COLO668 (cell line): ENCODE measurements around the gene FTCD.

Experiments
- DNase-seq: peaks from one replicate; lab custom pipeline; 2025; ENCODE audit not compliant: unreplicated experiment; lab: John Stamatoyannopoulos, UW

The FTCD gene

DNA sequence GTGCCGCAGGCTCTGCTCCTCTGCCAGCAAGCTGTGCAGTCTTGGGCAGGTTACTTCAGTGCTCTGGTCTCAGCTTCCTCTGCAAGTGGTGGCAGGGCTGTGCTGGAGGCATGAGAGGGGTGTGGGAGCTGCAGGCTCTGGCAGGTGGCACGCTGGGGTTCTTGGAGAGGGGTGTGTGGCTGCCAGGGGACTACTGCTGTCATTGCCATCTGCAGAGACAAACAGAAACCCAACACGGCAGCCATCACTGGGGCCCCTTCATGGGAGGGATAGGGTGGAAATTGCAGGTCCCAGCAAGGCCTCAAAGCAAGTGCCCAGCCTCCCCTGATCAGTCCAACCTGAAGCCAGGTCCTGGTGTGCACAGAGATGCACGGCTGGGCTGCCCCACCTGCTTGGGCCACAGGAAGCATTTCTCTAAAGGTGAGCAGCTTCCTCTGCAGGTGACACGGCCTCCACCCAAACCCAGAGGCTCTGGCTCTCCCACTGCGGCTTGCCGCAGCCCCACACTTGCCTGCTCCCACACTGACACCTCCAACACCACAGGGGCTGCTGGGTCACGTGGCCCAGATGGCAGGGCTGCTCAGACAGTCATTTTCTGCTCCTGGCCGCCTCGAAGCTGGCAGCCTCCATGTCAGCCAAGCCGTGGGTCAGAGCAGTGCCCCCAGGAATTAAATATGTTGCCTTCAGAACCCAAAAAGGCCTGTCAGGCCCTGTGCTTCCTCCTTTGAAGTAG, 61.5 kb downstream of the FTCD start:
- no peak for DNase-seq

GRCh38 chr21:46092811-46093667, 62.3 kb downstream of the FTCD start:
- no peak for DNase-seq

GRCh38 chr21:46092026-46092764, 63.2 kb downstream of the FTCD start:
- DNase-seq: no peak

- no peak for DNase-seq
These were observed 63.8 kb downstream of the FTCD start for GRCh38 chr21:46091631-46092025.

- no peak for DNase-seq
These were observed 64.3 kb downstream of the FTCD start for GRCh38 chr21:46091118-46091517.

- no peak for DNase-seq
These were observed 66.1 kb downstream of the FTCD start for GRCh38 chr21:46089285-46089684.

- DNase-seq: no peak
These were observed 67.2 kb downstream of the FTCD start for GRCh38 chr21:46088189-46088588.

DNA sequence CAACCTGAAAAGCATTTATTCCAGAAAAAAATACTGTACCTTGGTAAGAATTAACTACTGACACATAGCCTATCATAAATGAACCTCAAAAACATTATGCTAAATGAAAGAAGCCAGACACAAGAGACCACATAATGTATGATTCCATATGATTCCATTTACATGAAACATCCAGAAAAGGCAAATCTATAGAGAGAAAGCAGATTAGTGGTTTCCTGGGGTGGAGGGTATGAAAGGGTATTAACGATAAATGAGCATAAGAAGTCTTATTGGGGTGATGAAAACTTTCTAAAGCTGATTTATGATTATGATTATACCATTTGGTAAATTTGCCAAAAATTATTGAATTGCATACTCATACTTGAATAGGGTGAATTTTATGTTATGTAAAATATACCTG, 67.7 kb downstream of the FTCD start:
- no peak for DNase-seq
